K562 (cell line): Measurements from ENCODE around the gene LRP2.

Experiments used
- ATF1 ChIP-seq, 2 experiments: fragments of 450-650 bp in 1 of 2; IDR thresholded peaks; 2 replicates each; pipeline ENCODE4 v1.6.1; 2016; ENCODE audit warnings: missing compliant biosample characterization in 1 of 2, missing genetic modification characterization in 1 of 2
- CEBPB ChIP-seq: fragments of 450-650 bp; IDR thresholded peaks from 2 replicates; pipeline ENCODE4 v1.6.1; 2016; ENCODE audit warnings: missing genetic modification characterization, missing compliant biosample characterization
- CTCF ChIP-seq, 3 experiments: IDR thresholded peaks in 2 of 3; conservative IDR thresholded peaks in 1 of 3; 2 replicates each; pipeline ENCODE4 v1.5.1; 2011 to 2012; ENCODE audit warnings: low read length in 3 of 3, mild to moderate bottlenecking in 3 of 3, control low read depth in 2 of 3, improper control_type of control experiment in 1 of 3, inconsistent platforms in 1 of 3, low read depth in 1 of 3, mixed read lengths in 1 of 3, moderate library complexity in 1 of 3; ENCODE audit not compliant: insufficient read depth in 2 of 3
- EGR1 ChIP-seq: fragments of 450-650 bp; conservative IDR thresholded peaks from 2 replicates; pipeline ENCODE4 v1.6.1; 2017; ENCODE audit warnings: mild to moderate bottlenecking
- EZH2 ChIP-seq: IDR thresholded peaks from 2 replicates; pipeline ENCODE4 v1.6.1; 2012; ENCODE audit warnings: low read depth, mild to moderate bottlenecking, inconsistent platforms, low read length, borderline replicate concordance
- MEF2D ChIP-seq: conservative IDR thresholded peaks from 2 replicates; pipeline ENCODE4 v1.6.1; 2016; ENCODE audit warnings: low read depth, missing genetic modification characterization, missing compliant biosample characterization
- POLR2A ChIP-seq: fragments of 450-650 bp; conservative IDR thresholded peaks from 2 replicates; pipeline ENCODE4 v1.6.1; 2016
- RBBP5 ChIP-seq: fragments of 200-600 bp; sonication (generic); IDR thresholded peaks from 2 replicates; pipeline ENCODE4 v1.6.1; 2012; ENCODE audit warnings: borderline replicate concordance, mild to moderate bottlenecking, low read length, control low read depth, inconsistent platforms; ENCODE audit not compliant: insufficient read depth, poor library complexity, severe bottlenecking
- SMARCE1 ChIP-seq: fragments of 450-650 bp; IDR thresholded peaks from 2 replicates; pipeline ENCODE4 v1.7.1; 2016; ENCODE audit warnings: mild to moderate bottlenecking
- STAT5B ChIP-seq: fragments of 250-450 bp; sonication (Bioruptor Pico); IDR thresholded peaks from 2 replicates; pipeline ENCODE4 v1.8.0; 2021; ENCODE audit warnings: mild to moderate bottlenecking, inconsistent platforms
- TAF1 ChIP-seq: IDR thresholded peaks from 2 replicates; pipeline ENCODE4 v1.6.1; 2011; ENCODE audit warnings: mild to moderate bottlenecking, low read length, moderate library complexity; ENCODE audit not compliant: insufficient read depth, control insufficient read depth, severe bottlenecking; ENCODE audit errors: extremely low read depth
- ZBTB49 ChIP-seq: sonication (generic); formaldehyde crosslinking; IDR thresholded peaks from 2 replicates; pipeline ENCODE4 v1.8.0; 2022; ENCODE audit warnings: missing genetic modification reagents, mild to moderate bottlenecking, borderline replicate concordance

- no peak for TF ChIP-seq CEBPB (tag)
- no peak for TF ChIP-seq RBBP5
- TF ChIP-seq EZH2, result no peak
- TF ChIP-seq STAT5B (CRISPR knock-in tag), result no peak
- TF ChIP-seq TAF1, result no peak
- TF ChIP-seq CTCF (IDR thresholded peaks at IDR 0.05 in 2 of 3, conservative IDR thresholded peaks at IDR 0.05 in 1 of 3; ENCODE audit: insufficient read depth in 2 of 3, low read depth in 1 of 3, low read length in 3 of 3), result no peak
- TF ChIP-seq POLR2A, result no peak
- no peak for TF ChIP-seq EGR1
- TF ChIP-seq MEF2D, result no peak
- no peak for TF ChIP-seq ATF1 (CRISPR knock-in tag; IDR thresholded peaks at IDR 0.05)
- no peak for TF ChIP-seq ATF1 (tag; IDR thresholded peaks at IDR 0.05)
- no peak for TF ChIP-seq ZBTB49 (CRISPR knock-in tag)
- TF ChIP-seq SMARCE1, result no peak
Measured at GRCh38 chr2:169164311-169164710, 198.0 kb downstream of the LRP2 start.
